GM12878 (cell line): ENCODE data around the gene FAM120B. TPM values are rescaled to one million over a fixed set of nuclear protein-coding genes. Genes with fewer than 3 reads are reported as not detected.

Source experiments
- ATAC-seq: fragments of 200-7000 bp; cut with Tn5 transposase; 3 replicates; pipeline ENCODE4 v1.9.1; 2020; ENCODE audit warnings: mild to moderate bottlenecking, moderate library complexity
- BruUV-seq: library from RNA; stranded (reverse); fragments of 400-500 nt; replicated peaks from 2 replicates; lab custom pipeline; 2021; lab: Mats Ljungman, UMichigan
- CTCF ChIA-PET: fragments of 300-600 bp; sonication (Branson Sonifier 250); formaldehyde crosslinking; extraction: SDS; loops from one replicate; lab custom pipeline; 2021; ENCODE audit warnings: inconsistent platforms; lab: Yijun Ruan, JAX
- POLR2A ChIA-PET: fragments of 350-600 bp; formaldehyde crosslinking; extraction: SDS; loops from one replicate; lab custom pipeline; 2021; ENCODE audit warnings: inconsistent platforms; lab: Charles Lee
- RAD21 ChIA-PET: fragments of 300-600 bp; sonication (Branson Sonifier 250); formaldehyde crosslinking; loops from one replicate; lab custom pipeline; 2023; ENCODE audit warnings: antibody characterized with exemption; ENCODE audit not compliant: unreplicated experiment; lab: Charles Lee
- SMC1A ChIA-PET: fragments of 300-600 bp; sonication (Branson Sonifier 250); formaldehyde crosslinking; loops from one replicate; lab custom pipeline; 2023; ENCODE audit not compliant: unreplicated experiment, uncharacterized antibody; lab: Charles Lee
- DNase-seq: peaks from one replicate; pipeline ENCODE4 v3.0.0-alpha.2; 2011; ENCODE audit warnings: low read depth, low spot score
- FAIRE-seq: peaks from 3 replicates; lab custom pipeline; 2011; peaks lifted over from hg19 to GRCh38; lab: Jason Lieb, UNC
- H2AFZ ChIP-seq: 2 replicates; pipeline ENCODE4 v1.6.0; 2011; ENCODE audit warnings: low read depth, low read length, control low read depth; ENCODE audit not compliant: control insufficient read depth
- H3K27ac ChIP-seq: 2 replicates; pipeline ENCODE4 v1.5.1; 2011; ENCODE audit warnings: control low read depth; ENCODE audit not compliant: control insufficient read depth, insufficient read depth
- H3K27me3 ChIP-seq, 2 experiments: replicated peaks in 1 of 2; 2 replicates each; pipeline versions ENCODE4 v1.6.0 to v1.6.1; 2011; ENCODE audit warnings: low read length in 1 of 2; ENCODE audit not compliant: control insufficient read depth in 2 of 2, insufficient read depth in 2 of 2
- H3K36me3 ChIP-seq, 2 experiments: 2 replicates each; pipeline ENCODE4 v1.5.1; 2011; ENCODE audit warnings: low read length in 1 of 2; ENCODE audit not compliant: control insufficient read depth in 2 of 2, insufficient read depth in 2 of 2
- H3K4me1 ChIP-seq: 2 replicates; pipeline ENCODE4 v1.6.1; 2011; ENCODE audit warnings: mild to moderate bottlenecking, low read length, moderate library complexity, mixed read lengths; ENCODE audit not compliant: control insufficient read depth, insufficient read depth
- H3K4me2 ChIP-seq: 2 replicates; pipeline ENCODE4 v1.6.0; 2011; ENCODE audit warnings: control low read depth; ENCODE audit not compliant: control insufficient read depth, insufficient read depth
- H3K4me3 ChIP-seq: fragments of 200-600 bp; sonication (generic); 2 replicates; pipeline ENCODE4 v1.5.1; 2016
- H3K79me2 ChIP-seq: 2 replicates; pipeline ENCODE4 v1.6.0; 2011; ENCODE audit warnings: low read length; ENCODE audit not compliant: control insufficient read depth, insufficient read depth
- H3K9ac ChIP-seq: 2 replicates; pipeline ENCODE4 v1.8.0; 2011; ENCODE audit warnings: low read length, control low read depth, mixed read lengths; ENCODE audit not compliant: control insufficient read depth, insufficient read depth
- H3K9me3 ChIP-seq: replicated peaks from 3 replicates; pipeline ENCODE4 v1.5.1; 2011; ENCODE audit warnings: mild to moderate bottlenecking, low read length; ENCODE audit not compliant: control insufficient read depth, insufficient read depth
- H4K20me1 ChIP-seq: 2 replicates; pipeline ENCODE4 v1.6.0; 2011; ENCODE audit not compliant: control insufficient read depth, insufficient read depth
- CBFB ChIP-seq: IDR thresholded peaks from 2 replicates; pipeline ENCODE4 v1.6.1; 2016; ENCODE audit warnings: antibody characterized with exemption, low read depth
- MXI1 ChIP-seq: fragments of 150-350 bp; IDR thresholded peaks from 2 replicates; pipeline ENCODE4 v1.6.1; 2011; ENCODE audit warnings: low read depth, mild to moderate bottlenecking, inconsistent platforms, low read length, improper control_type of control experiment
- NFIC ChIP-seq: IDR thresholded peaks from 2 replicates; pipeline ENCODE4 v1.6.1; 2012; ENCODE audit warnings: low read depth, mild to moderate bottlenecking, inconsistent platforms, low read length, moderate library complexity
- NRF1 ChIP-seq: conservative IDR thresholded peaks from 2 replicates; pipeline ENCODE4 v1.6.1; 2011; ENCODE audit warnings: mild to moderate bottlenecking, low read depth, low read length, improper control_type of control experiment
- RFX5 ChIP-seq: IDR thresholded peaks from 2 replicates; pipeline ENCODE4 v1.6.1; 2011; ENCODE audit warnings: low read depth, low read length, improper control_type of control experiment
- WRNIP1 ChIP-seq: IDR thresholded peaks from 2 replicates; pipeline ENCODE4 v1.6.1; 2011; ENCODE audit warnings: low read depth, low read length, improper control_type of control experiment, borderline replicate concordance
- ZBTB11 ChIP-seq: fragments of 450-650 bp; formaldehyde crosslinking; IDR thresholded peaks from 2 replicates; pipeline ENCODE4 v1.5.0; 2022; ENCODE audit warnings: mild to moderate bottlenecking, missing genetic modification characterization
- ZNF687 ChIP-seq: fragments of 450-650 bp; IDR thresholded peaks from 2 replicates; pipeline ENCODE4 v1.6.1; 2017; ENCODE audit warnings: mild to moderate bottlenecking, moderate library complexity
- ZSCAN29 ChIP-seq: fragments of 450-650 bp; IDR thresholded peaks from 2 replicates; pipeline ENCODE4 v1.6.1; 2017; ENCODE audit warnings: mild to moderate bottlenecking, moderate library complexity
- WGBS: methylation state at CpG from one replicate; pipeline ENCODE4 v1.1.6; 2016; ENCODE audit warnings: low lambda C conversion rate; ENCODE audit not compliant: insufficient replicate concordance, insufficient coverage; ENCODE audit errors: missing lambda C conversion rate; 5-methylcytosine and 5-hydroxymethylcytosine counted together
- in situ Hi-C: fragments of 300-500 bp; cut with MboI; formaldehyde crosslinking; loops from 9 replicates; pipeline ENCODE4 v1.14.3; 2018; ENCODE audit warnings: mixed read lengths
- intact Hi-C: fragments of 100-400 bp; cut with micrococcal nuclease; formaldehyde crosslinking; loops from one replicate; pipeline ENCODE4 v1.14.2; 2022; ENCODE audit not compliant: unreplicated experiment
- polyA plus RNA-seq, 11 experiments: library from polyadenylated mRNA; depleted of rRNA in 4 of 11; unstranded in 6 of 11; stranded (reverse) in 5 of 11; fragments of >200 nt; fragmentation: Nextera tagmentation in 4 of 11; fragmentation: Illumina TruSeq in 1 of 11; extraction: Ambion mirVana in 4 of 11; extraction: Trizol in 1 of 11; gene quantifications; 1 replicate in 1 of 11; 2 replicates in 10 of 11; pipeline versions ENCODE4 v1.2.1 to v1.2.3, GENCODE V29; 2011 to 2016; ENCODE audit warnings: inconsistent platforms in 2 of 11, missing spikeins in 2 of 11, low read depth in 1 of 11
- total RNA-seq, 4 experiments: library from RNA; depleted of rRNA in 3 of 4; stranded (reverse); fragments of >200 nt in 3 of 4; fragmentation: Illumina TruSeq in 1 of 4; extraction: Trizol in 1 of 4; gene quantifications; 2 replicates each; pipeline versions ENCODE4 v1.2.1 to v1.2.3, GENCODE V29; 2013 to 2021
- TF ChIP-seq, protein P1 (sequence below): fragments of 450-650 bp; IDR thresholded peaks from 2 replicates; pipeline ENCODE4 v1.6.1; 2018; ENCODE audit warnings: mild to moderate bottlenecking, low read depth, moderate library complexity; ENCODE audit not compliant: partially characterized antibody
- TF ChIP-seq, protein P2 (sequence below): fragments of 450-650 bp; IDR thresholded peaks from 2 replicates; pipeline ENCODE4 v1.6.1; 2014; ENCODE audit warnings: mild to moderate bottlenecking

Gene FAM120B
- total and polyA plus RNA-seq, 10 of the 15 experiments (the other 5 are each of a cell fraction or from before 2014, with no cell fraction given): 3.3 to 21.6 (median 15.3) TPM

DNA sequence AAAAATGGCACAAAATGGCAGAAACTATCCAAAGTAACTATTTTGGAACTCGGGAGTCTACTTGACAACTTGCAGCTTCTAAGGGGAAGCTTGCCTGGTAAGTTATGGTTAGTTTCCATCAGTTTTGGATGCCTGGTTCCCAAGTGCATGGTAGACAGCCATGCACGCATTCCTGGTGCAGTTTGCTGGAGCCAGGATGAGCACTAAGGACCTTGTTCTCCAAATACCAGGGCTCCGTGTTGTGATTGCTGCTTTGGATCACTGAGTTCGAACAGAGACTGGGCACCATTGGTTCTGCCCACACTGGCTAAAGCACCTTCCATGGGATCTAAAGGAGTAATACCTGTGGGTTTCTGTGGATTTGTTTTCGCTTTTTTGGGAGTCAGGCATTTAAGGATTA lies 103.7 kb downstream of the FAM120B start (continued):
- no peak for TF ChIP-seq ZBTB11 (CRISPR knock-in tag)
- TF ChIP-seq, protein P1, sequence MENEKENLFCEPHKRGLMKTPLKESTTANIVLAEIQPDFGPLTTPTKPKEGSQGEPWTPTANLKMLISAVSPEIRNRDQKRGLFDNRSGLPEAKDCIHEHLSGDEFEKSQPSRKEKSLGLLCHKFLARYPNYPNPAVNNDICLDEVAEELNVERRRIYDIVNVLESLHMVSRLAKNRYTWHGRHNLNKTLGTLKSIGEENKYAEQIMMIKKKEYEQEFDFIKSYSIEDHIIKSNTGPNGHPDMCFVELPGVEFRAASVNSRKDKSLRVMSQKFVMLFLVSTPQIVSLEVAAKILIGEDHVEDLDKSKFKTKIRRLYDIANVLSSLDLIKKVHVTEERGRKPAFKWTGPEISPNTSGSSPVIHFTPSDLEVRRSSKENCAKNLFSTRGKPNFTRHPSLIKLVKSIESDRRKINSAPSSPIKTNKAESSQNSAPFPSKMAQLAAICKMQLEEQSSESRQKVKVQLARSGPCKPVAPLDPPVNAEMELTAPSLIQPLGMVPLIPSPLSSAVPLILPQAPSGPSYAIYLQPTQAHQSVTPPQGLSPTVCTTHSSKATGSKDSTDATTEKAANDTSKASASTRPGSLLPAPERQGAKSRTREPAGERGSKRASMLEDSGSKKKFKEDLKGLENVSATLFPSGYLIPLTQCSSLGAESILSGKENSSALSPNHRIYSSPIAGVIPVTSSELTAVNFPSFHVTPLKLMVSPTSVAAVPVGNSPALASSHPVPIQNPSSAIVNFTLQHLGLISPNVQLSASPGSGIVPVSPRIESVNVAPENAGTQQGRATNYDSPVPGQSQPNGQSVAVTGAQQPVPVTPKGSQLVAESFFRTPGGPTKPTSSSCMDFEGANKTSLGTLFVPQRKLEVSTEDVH: no peak
- no peak for TF ChIP-seq WRNIP1
- TF ChIP-seq RFX5: no peak
- TF ChIP-seq CBFB: no peak
- no peak for TF ChIP-seq MXI1

DNA sequence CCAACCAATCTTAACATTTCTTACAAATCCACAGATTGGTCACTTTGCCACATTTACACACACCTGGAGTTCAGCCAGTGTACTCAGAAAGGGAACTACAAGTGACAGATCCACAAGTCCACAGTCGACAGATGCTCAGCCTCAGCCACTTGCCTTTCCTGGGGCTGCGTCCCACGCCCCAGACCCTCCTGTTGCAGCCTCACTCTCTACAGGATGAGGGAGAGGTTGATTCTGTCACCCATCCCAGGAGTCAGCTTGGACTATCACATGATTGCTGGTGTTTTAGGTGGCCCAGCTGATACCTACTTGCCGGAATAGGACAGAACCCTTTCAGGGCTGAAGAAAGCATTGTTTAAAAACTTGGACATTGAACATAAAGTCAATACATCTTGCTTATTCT lies 108.8 kb downstream of the FAM120B start:
- RAD21 ChIA-PET: interaction anchor here (0.9 kb wide), 1 partner anchor 102 kb away, joined by 4 read pairs; no protein-coding TSS in a partner anchor
- Histone ChIP-seq H3K27me3 (no peaks in the 10 kb centered on the region), H3K4me1 (no peaks in the 10 kb centered on the region), H3K9ac (no peak overlapping the region), H3K36me3 (no peaks in the 10 kb centered on the region), H3K4me3 (no peak overlapping the region), H4K20me1 (no peaks in the 10 kb centered on the region), H3K9me3 (no peaks in the 10 kb centered on the region; the same call in 2 of the 3 replicates), H2AFZ (no peak overlapping the region), H3K4me2 (no peak overlapping the region), H3K27ac (no peak overlapping the region), H3K79me2 (no peaks in the 10 kb centered on the region)
- no TSS peak for BruUV-seq
- FAIRE-seq (no peak), DNase-seq (no peak), ATAC-seq (no peak)
- POLR2A ChIA-PET: no interaction called here
- WGBS: 74% methylated on average over 4 of the region's 4 CpGs
- intact Hi-C loops (no loop called here), in situ Hi-C loops (no loop called here)
- SMC1A ChIA-PET: interaction anchor here (1.2 kb wide), 1 partner anchor 98 kb away, joined by 3 read pairs; no protein-coding TSS in a partner anchor
- CTCF ChIA-PET: no interaction called here
- TF ChIP-seq, protein P2, sequence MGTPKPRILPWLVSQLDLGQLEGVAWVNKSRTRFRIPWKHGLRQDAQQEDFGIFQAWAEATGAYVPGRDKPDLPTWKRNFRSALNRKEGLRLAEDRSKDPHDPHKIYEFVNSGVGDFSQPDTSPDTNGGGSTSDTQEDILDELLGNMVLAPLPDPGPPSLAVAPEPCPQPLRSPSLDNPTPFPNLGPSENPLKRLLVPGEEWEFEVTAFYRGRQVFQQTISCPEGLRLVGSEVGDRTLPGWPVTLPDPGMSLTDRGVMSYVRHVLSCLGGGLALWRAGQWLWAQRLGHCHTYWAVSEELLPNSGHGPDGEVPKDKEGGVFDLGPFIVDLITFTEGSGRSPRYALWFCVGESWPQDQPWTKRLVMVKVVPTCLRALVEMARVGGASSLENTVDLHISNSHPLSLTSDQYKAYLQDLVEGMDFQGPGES: no peak
- TF ChIP-seq ZNF687 (no peak), ZSCAN29 (no peak), NFIC (no peak), NRF1 (no peak)
